HepG2 (cell line): ENCODE measurements around the gene MRPL38. TPM values are rescaled to one million over a fixed set of nuclear protein-coding genes. Genes with fewer than 3 reads are reported as not detected.
A peak's percentile ranks its signal among the peaks of the same experiment; 100 is the strongest.

Source experiments
- CEBPB ChIP-seq: IDR thresholded peaks from 2 replicates; pipeline ENCODE4 v1.6.1; 2011; ENCODE audit warnings: low read depth, low read length, improper control_type of control experiment, borderline replicate concordance
- DBP ChIP-seq: sonication (generic); formaldehyde crosslinking; IDR thresholded peaks from 2 replicates; pipeline ENCODE4 v1.4.0; 2020; ENCODE audit warnings: missing genetic modification reagents; ENCODE audit errors: not compliant biosample characterization
- GTF2F1 ChIP-seq: fragments of 150-350 bp; IDR thresholded peaks from 2 replicates; pipeline ENCODE4 v1.6.1; 2014; ENCODE audit warnings: low read length
- HES4 ChIP-seq: sonication (generic); formaldehyde crosslinking; IDR thresholded peaks from 2 replicates; pipeline ENCODE4 v1.9.0; 2021; ENCODE audit warnings: mild to moderate bottlenecking, missing genetic modification reagents, borderline replicate concordance
- HMG20A ChIP-seq: IDR thresholded peaks from 2 replicates; pipeline ENCODE4 v1.6.1; 2016; ENCODE audit warnings: borderline replicate concordance
- HMG20B ChIP-seq: conservative IDR thresholded peaks from 2 replicates; pipeline ENCODE4 v1.6.1; 2016; ENCODE audit warnings: missing genetic modification reagents, missing compliant biosample characterization
- HMGXB4 ChIP-seq, 2 experiments: sonication (generic) in 1 of 2; formaldehyde crosslinking in 1 of 2; IDR thresholded peaks; 2 replicates each; pipeline versions ENCODE4 v1.4.0 to v1.6.1; 2018 to 2020; ENCODE audit warnings: missing genetic modification reagents in 2 of 2, borderline replicate concordance in 1 of 2, low read depth in 1 of 2, mild to moderate bottlenecking in 1 of 2, missing biosample characterization in 1 of 2
- KAT7 ChIP-seq: IDR thresholded peaks from 2 replicates; pipeline ENCODE4 v1.6.1; 2018; ENCODE audit warnings: borderline replicate concordance, missing compliant biosample characterization
- KDM5A ChIP-seq: fragments of 200-600 bp; sonication (generic); IDR thresholded peaks from 2 replicates; pipeline ENCODE4 v1.7.0; 2018; ENCODE audit warnings: antibody characterized with exemption, mild to moderate bottlenecking, low read length, borderline replicate concordance
- MAZ ChIP-seq, 2 experiments: sonication (generic) in 1 of 2; formaldehyde crosslinking in 1 of 2; IDR thresholded peaks; 2 replicates each; pipeline versions ENCODE4 v1.5.0 to v1.6.1; 2012 to 2020; ENCODE audit warnings: low read depth in 2 of 2, mild to moderate bottlenecking in 2 of 2, borderline replicate concordance in 1 of 2, improper control_type of control experiment in 1 of 2, low read length in 1 of 2, missing genetic modification reagents in 1 of 2, moderate library complexity in 1 of 2
- MXD1 ChIP-seq: sonication (generic); formaldehyde crosslinking; IDR thresholded peaks from 2 replicates; pipeline ENCODE4 v1.4.0; 2020; ENCODE audit warnings: mild to moderate bottlenecking, missing genetic modification reagents
- NFE2L1 ChIP-seq: sonication (generic); formaldehyde crosslinking; IDR thresholded peaks from 2 replicates; pipeline ENCODE4 v1.4.0; 2020; ENCODE audit warnings: missing genetic modification reagents, mild to moderate bottlenecking, borderline replicate concordance
- PCBP1 ChIP-seq: fragments of 200-400 bp; formaldehyde crosslinking; IDR thresholded peaks from 2 replicates; pipeline ENCODE4 v1.6.1; 2017; ENCODE audit warnings: mild to moderate bottlenecking, low read depth, low read length, borderline replicate concordance
- RBM22 ChIP-seq: fragments of 200-400 bp; formaldehyde crosslinking; optimal IDR thresholded peaks from 2 replicates; pipeline ENCODE3; 2017; ENCODE audit warnings: mild to moderate bottlenecking, low read length, moderate library complexity
- RELA ChIP-seq: sonication (generic); formaldehyde crosslinking; IDR thresholded peaks from 2 replicates; pipeline ENCODE4 v1.4.0; 2020; ENCODE audit warnings: missing genetic modification reagents
- SKIL ChIP-seq: sonication (generic); formaldehyde crosslinking; IDR thresholded peaks from 2 replicates; pipeline ENCODE4 v1.8.0; 2022; ENCODE audit warnings: missing genetic modification reagents, mild to moderate bottlenecking, moderate library complexity, borderline replicate concordance
- SP4 ChIP-seq: sonication (generic); formaldehyde crosslinking; IDR thresholded peaks from 2 replicates; pipeline ENCODE4 v1.8.1; 2023; ENCODE audit warnings: mild to moderate bottlenecking, missing genetic modification reagents
- ZFP36 ChIP-seq: fragments of 150-350 bp; IDR thresholded peaks from 2 replicates; pipeline ENCODE4 v1.6.1; 2018; ENCODE audit warnings: borderline replicate concordance, low read length, low read depth; ENCODE audit not compliant: partially characterized antibody
- ZKSCAN1 ChIP-seq: fragments of 150-350 bp; IDR thresholded peaks from 2 replicates; pipeline ENCODE4 v1.6.1; 2014; ENCODE audit warnings: low read length
- ZNF296 ChIP-seq: sonication (generic); formaldehyde crosslinking; conservative IDR thresholded peaks from 2 replicates; pipeline ENCODE4 v1.5.0; 2020; ENCODE audit warnings: mild to moderate bottlenecking, missing genetic modification reagents
- ZNF530 ChIP-seq: sonication (generic); formaldehyde crosslinking; IDR thresholded peaks from 2 replicates; pipeline ENCODE4 v1.5.0; 2020; ENCODE audit warnings: low read depth, mild to moderate bottlenecking, missing genetic modification reagents
- ZSCAN31 ChIP-seq: sonication (generic); formaldehyde crosslinking; IDR thresholded peaks from 2 replicates; pipeline ENCODE4 v1.5.0; 2020; ENCODE audit warnings: low read depth, mild to moderate bottlenecking, missing genetic modification reagents
- polyA plus RNA-seq, 8 experiments: library from polyadenylated mRNA; depleted of rRNA in 3 of 8; stranded (reverse) in 7 of 8; unstranded in 1 of 8; fragments of >200 nt; fragmentation: Illumina TruSeq in 4 of 8; extraction: Trizol in 4 of 8; gene quantifications; 2 replicates each; pipeline versions ENCODE4 v1.2.1 to v1.2.3, GENCODE V29; 2011 to 2016; ENCODE audit warnings: low read depth in 4 of 8, missing spikeins in 1 of 8, mixed read lengths in 1 of 8; ENCODE audit not compliant: insufficient read depth in 1 of 8
- total RNA-seq, 5 experiments: library from RNA; depleted of rRNA; stranded (reverse); fragments of >200 nt; fragmentation: Illumina TruSeq; extraction: Trizol; gene quantifications; 2 replicates each; pipeline ENCODE4 v1.2.3, GENCODE V29; 2016; ENCODE audit warnings: low read depth in 1 of 5
- TF ChIP-seq, protein P1 (sequence below): sonication (generic); formaldehyde crosslinking; IDR thresholded peaks from 2 replicates; pipeline ENCODE4 v1.4.0; 2020; ENCODE audit warnings: missing genetic modification reagents

The MRPL38 gene
- total and polyA plus RNA-seq, 2 of the 13 experiments (the other 11 are each of a cell fraction or from before 2014, with no cell fraction given) = 83.7 to 125 TPM

DNA sequence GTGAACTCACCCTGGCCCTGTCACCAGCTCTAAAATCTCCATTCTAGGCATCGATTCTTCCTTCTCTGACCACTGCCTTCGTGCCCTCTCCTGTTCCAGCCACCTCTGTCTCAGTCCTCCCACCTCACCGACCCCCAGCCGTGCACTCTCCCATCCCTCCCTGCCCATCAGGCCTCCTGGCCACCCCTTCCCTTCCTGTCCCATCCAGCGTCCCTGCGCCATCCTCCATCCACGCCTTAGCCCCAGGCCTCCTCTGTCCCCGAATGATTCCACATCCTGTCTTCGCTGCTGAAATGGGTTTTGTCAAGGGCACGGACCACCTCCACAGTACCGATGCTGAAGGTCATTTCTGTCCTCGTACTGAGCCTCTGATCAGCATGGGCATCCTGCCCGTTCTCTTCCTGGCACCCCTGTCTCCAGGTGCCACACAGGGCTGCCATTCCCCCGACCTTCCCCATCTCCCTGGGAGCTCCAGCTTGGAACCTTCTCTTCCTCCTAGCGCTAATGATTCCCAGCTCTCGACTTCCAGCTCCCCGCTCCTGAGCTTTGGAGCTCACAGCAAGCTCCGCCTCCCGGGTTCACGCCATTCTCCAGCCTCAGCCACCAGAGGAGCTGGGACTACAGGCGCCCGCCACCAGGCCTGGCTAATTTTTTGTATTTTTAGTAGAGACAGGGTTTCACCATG is 10.5 kb downstream of the MRPL38 start (continued):
- TF ChIP-seq, protein P1, sequence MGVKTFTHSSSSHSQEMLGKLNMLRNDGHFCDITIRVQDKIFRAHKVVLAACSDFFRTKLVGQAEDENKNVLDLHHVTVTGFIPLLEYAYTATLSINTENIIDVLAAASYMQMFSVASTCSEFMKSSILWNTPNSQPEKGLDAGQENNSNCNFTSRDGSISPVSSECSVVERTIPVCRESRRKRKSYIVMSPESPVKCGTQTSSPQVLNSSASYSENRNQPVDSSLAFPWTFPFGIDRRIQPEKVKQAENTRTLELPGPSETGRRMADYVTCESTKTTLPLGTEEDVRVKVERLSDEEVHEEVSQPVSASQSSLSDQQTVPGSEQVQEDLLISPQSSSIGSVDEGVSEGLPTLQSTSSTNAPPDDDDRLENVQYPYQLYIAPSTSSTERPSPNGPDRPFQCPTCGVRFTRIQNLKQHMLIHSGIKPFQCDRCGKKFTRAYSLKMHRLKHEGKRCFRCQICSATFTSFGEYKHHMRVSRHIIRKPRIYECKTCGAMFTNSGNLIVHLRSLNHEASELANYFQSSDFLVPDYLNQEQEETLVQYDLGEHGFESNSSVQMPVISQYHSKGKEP (CRISPR knock-in tag) = no peak
- TF ChIP-seq ZKSCAN1 (no peak), ZNF530 (no peak), HMGXB4 (CRISPR knock-in tag; IDR thresholded peaks at IDR 0.05; ENCODE audit: borderline replicate concordance in 1 of 2, low read depth in 1 of 2) (no peak), PCBP1 (no peak), NFE2L1 (no peak), RBM22 (no peak), ZFP36 (no peak), DBP (CRISPR knock-in tag) (no peak), SP4 (CRISPR knock-in tag) (no peak), MAZ (IDR thresholded peaks at IDR 0.05; ENCODE audit: borderline replicate concordance, low read depth, low read length) (no peak), MAZ (CRISPR knock-in tag; IDR thresholded peaks at IDR 0.05; ENCODE audit: low read depth) (no peak), GTF2F1 (no peak), HMG20A (CRISPR knock-in tag) (no peak), SKIL (CRISPR knock-in tag) (no peak), KAT7 (CRISPR knock-in tag) (no peak; the same call in 1 of the 2 replicates), HMG20B (CRISPR knock-in tag) (no peak), KDM5A (no peak), CEBPB (no peak), RELA (CRISPR knock-in tag) (no peak), MXD1 (CRISPR knock-in tag) (peak; percentile 69), HES4 (no peak), ZSCAN31 (CRISPR knock-in tag) (no peak), ZNF296 (CRISPR knock-in tag) (no peak)
